ENCODE measurements around the gene VWF.

VWF gene

GRCh38 chr12:5921027-5921909, 203.2 kb downstream of the VWF start:
- Histone ChIP-seq H3K4me3 (ENCODE audit: low read depth, low read length) (no peak overlapping the region), H3K4me1 (ENCODE audit: control insufficient read depth, insufficient read depth, low read length) (no peaks in the 10 kb centered on the region), H3K27ac (ENCODE audit: low read depth, low read length) (no peak overlapping the region), H3K36me3 (ENCODE audit: control insufficient read depth, insufficient read depth, low read length) (no peaks in the 10 kb centered on the region), H3K9me3 (ENCODE audit: control insufficient read depth, insufficient read depth, low read length) (no peaks in the 10 kb centered on the region), H3K27me3 (ENCODE audit: control insufficient read depth, insufficient read depth, low read length) (no peaks in the 10 kb centered on the region), H3K9ac (ENCODE audit: low read depth, low read length) (no peak overlapping the region)

- Histone ChIP-seq H3K9me3 (ENCODE audit: control insufficient read depth, insufficient read depth, low read length) (no peaks in the 10 kb centered on the region), H3K27ac (ENCODE audit: low read depth, low read length) (no peak overlapping the region), H3K36me3 (ENCODE audit: control insufficient read depth, insufficient read depth, low read length) (no peaks in the 10 kb centered on the region), H3K4me3 (ENCODE audit: low read depth, low read length) (no peak overlapping the region), H3K9ac (ENCODE audit: low read depth, low read length) (no peak overlapping the region), H3K27me3 (ENCODE audit: control insufficient read depth, insufficient read depth, low read length) (no peaks in the 10 kb centered on the region), H3K4me1 (ENCODE audit: control insufficient read depth, insufficient read depth, low read length) (no peaks in the 10 kb centered on the region)
Measured at GRCh38 chr12:5916785-5917290, 207.6 kb downstream of the VWF start.

GRCh38 chr12:5915511-5915910, 209.0 kb downstream of the VWF start:
- Histone ChIP-seq H3K36me3 (ENCODE audit: control insufficient read depth, insufficient read depth, low read length) (no peaks in the 10 kb centered on the region), H3K9ac (ENCODE audit: low read depth, low read length) (no peak overlapping the region), H3K4me1 (ENCODE audit: control insufficient read depth, insufficient read depth, low read length) (no peaks in the 10 kb centered on the region), H3K27ac (ENCODE audit: low read depth, low read length) (no peak overlapping the region), H3K4me3 (ENCODE audit: low read depth, low read length) (no peak overlapping the region), H3K27me3 (ENCODE audit: control insufficient read depth, insufficient read depth, low read length) (no peaks in the 10 kb centered on the region), H3K9me3 (ENCODE audit: control insufficient read depth, insufficient read depth, low read length) (no peaks in the 10 kb centered on the region)

- Histone ChIP-seq H3K9me3 (ENCODE audit: control insufficient read depth, insufficient read depth, low read length) (no peaks in the 10 kb centered on the region), H3K4me3 (ENCODE audit: low read depth, low read length) (no peak overlapping the region), H3K36me3 (ENCODE audit: control insufficient read depth, insufficient read depth, low read length) (no peaks in the 10 kb centered on the region), H3K9ac (ENCODE audit: low read depth, low read length) (no peak overlapping the region), H3K4me1 (ENCODE audit: control insufficient read depth, insufficient read depth, low read length) (no peaks in the 10 kb centered on the region), H3K27ac (ENCODE audit: low read depth, low read length) (no peak overlapping the region), H3K27me3 (ENCODE audit: control insufficient read depth, insufficient read depth, low read length) (no peaks in the 10 kb centered on the region)
Measured at GRCh38 chr12:5914387-5915149, 209.9 kb downstream of the VWF start.

- H3K9me3 ChIP-seq (ENCODE audit: control insufficient read depth, insufficient read depth, low read length): no peaks in the 10 kb centered on the region
- no peak overlapping the region for H3K27ac ChIP-seq (ENCODE audit: low read depth, low read length)
- H3K9ac ChIP-seq (ENCODE audit: low read depth, low read length): no peak overlapping the region
- no peaks in the 10 kb centered on the region for H3K27me3 ChIP-seq (ENCODE audit: control insufficient read depth, insufficient read depth, low read length)
- H3K4me1 ChIP-seq (ENCODE audit: control insufficient read depth, insufficient read depth, low read length): no peaks in the 10 kb centered on the region
- H3K36me3 ChIP-seq (ENCODE audit: control insufficient read depth, insufficient read depth, low read length): no peaks in the 10 kb centered on the region
- no peak overlapping the region for H3K4me3 ChIP-seq (ENCODE audit: low read depth, low read length)
Measured at GRCh38 chr12:5913387-5913786, 211.1 kb downstream of the VWF start.

GRCh38 chr12:5912437-5913334, 211.8 kb downstream of the VWF start:
- Histone ChIP-seq H3K4me3 (ENCODE audit: low read depth, low read length) (no peak overlapping the region), H3K27me3 (ENCODE audit: control insufficient read depth, insufficient read depth, low read length) (no peaks in the 10 kb centered on the region), H3K9ac (ENCODE audit: low read depth, low read length) (no peak overlapping the region), H3K27ac (ENCODE audit: low read depth, low read length) (no peak overlapping the region), H3K9me3 (ENCODE audit: control insufficient read depth, insufficient read depth, low read length) (no peaks in the 10 kb centered on the region), H3K4me1 (ENCODE audit: control insufficient read depth, insufficient read depth, low read length) (no peaks in the 10 kb centered on the region), H3K36me3 (ENCODE audit: control insufficient read depth, insufficient read depth, low read length) (no peaks in the 10 kb centered on the region)

- no peak overlapping the region for H3K27ac ChIP-seq (ENCODE audit: low read depth, low read length)
Measured at GRCh38 chr12:5912011-5912410, 212.5 kb downstream of the VWF start.

GRCh38 chr12:5910790-5911548, 213.5 kb downstream of the VWF start:
- no peak overlapping the region for H3K4me3 ChIP-seq (ENCODE audit: low read depth, low read length)
- no peak overlapping the region for H3K9ac ChIP-seq (ENCODE audit: low read depth, low read length)
- no peaks in the 10 kb centered on the region for H3K4me1 ChIP-seq (ENCODE audit: control insufficient read depth, insufficient read depth, low read length)
- H3K27ac ChIP-seq (ENCODE audit: low read depth, low read length): no peak overlapping the region
- H3K9me3 ChIP-seq (ENCODE audit: control insufficient read depth, insufficient read depth, low read length): no peaks in the 10 kb centered on the region
- H3K27me3 ChIP-seq (ENCODE audit: control insufficient read depth, insufficient read depth, low read length): no peaks in the 10 kb centered on the region
- H3K36me3 ChIP-seq (ENCODE audit: control insufficient read depth, insufficient read depth, low read length): no peaks in the 10 kb centered on the region

More at GRCh38 chr12:5912011-5912410, 212.5 kb downstream of the VWF start:
- no peaks in the 10 kb centered on the region for H3K4me1 ChIP-seq (ENCODE audit: control insufficient read depth, insufficient read depth, low read length)
- H3K4me3 ChIP-seq (ENCODE audit: low read depth, low read length): no peak overlapping the region
- H3K27me3 ChIP-seq (ENCODE audit: control insufficient read depth, insufficient read depth, low read length): no peaks in the 10 kb centered on the region
- no peaks in the 10 kb centered on the region for H3K36me3 ChIP-seq (ENCODE audit: control insufficient read depth, insufficient read depth, low read length)
- H3K9me3 ChIP-seq (ENCODE audit: control insufficient read depth, insufficient read depth, low read length): no peaks in the 10 kb centered on the region
- no peak overlapping the region for H3K9ac ChIP-seq (ENCODE audit: low read depth, low read length)

GRCh38 chr12:5909560-5909959, 214.9 kb downstream of the VWF start:
- no peaks in the 10 kb centered on the region for H3K4me1 ChIP-seq (ENCODE audit: control insufficient read depth, insufficient read depth, low read length)
- no peak overlapping the region for H3K27ac ChIP-seq (ENCODE audit: low read depth, low read length)
- no peaks in the 10 kb centered on the region for H3K27me3 ChIP-seq (ENCODE audit: control insufficient read depth, insufficient read depth, low read length)
- no peaks in the 10 kb centered on the region for H3K9me3 ChIP-seq (ENCODE audit: control insufficient read depth, insufficient read depth, low read length)
- H3K4me3 ChIP-seq (ENCODE audit: low read depth, low read length): no peak overlapping the region
- H3K9ac ChIP-seq (ENCODE audit: low read depth, low read length): no peak overlapping the region
- no peaks in the 10 kb centered on the region for H3K36me3 ChIP-seq (ENCODE audit: control insufficient read depth, insufficient read depth, low read length)

GRCh38 chr12:5908251-5908650, 216.2 kb downstream of the VWF start:
- Histone ChIP-seq H3K9me3 (ENCODE audit: control insufficient read depth, insufficient read depth, low read length) (no peaks in the 10 kb centered on the region), H3K36me3 (ENCODE audit: control insufficient read depth, insufficient read depth, low read length) (no peaks in the 10 kb centered on the region), H3K4me1 (ENCODE audit: control insufficient read depth, insufficient read depth, low read length) (no peaks in the 10 kb centered on the region), H3K27ac (ENCODE audit: low read depth, low read length) (no peak overlapping the region), H3K9ac (ENCODE audit: low read depth, low read length) (no peak overlapping the region), H3K4me3 (ENCODE audit: low read depth, low read length) (no peak overlapping the region), H3K27me3 (ENCODE audit: control insufficient read depth, insufficient read depth, low read length) (no peaks in the 10 kb centered on the region)
